Karpas-422 (cell line): ENCODE data around the gene PPT1. TPM values are rescaled to one million over a fixed set of nuclear protein-coding genes. Genes with fewer than 3 reads are reported as not detected.
"Not testable (repeated sequence)": the region's sequence is repeated elsewhere in the genome, so short reads cannot be mapped to it uniquely, and the experiment has no call there.

ENCODE experiments used
- DNase-seq: peaks from one replicate; pipeline ENCODE4 v3.0.0-alpha.2; 2015
- H2AFZ ChIP-seq: fragments of 200-600 bp; sonication (generic); 2 replicates; pipeline ENCODE4 v1.6.1; 2014; ENCODE audit warnings: antibody characterized with exemption, low read length, mixed read lengths
- H3K27ac ChIP-seq: fragments of 200-600 bp; sonication (generic); 2 replicates; pipeline ENCODE4 v1.5.1; 2014; ENCODE audit warnings: mild to moderate bottlenecking, low read length, moderate library complexity
- H3K27me3 ChIP-seq: fragments of 200-600 bp; sonication (generic); 2 replicates; pipeline ENCODE4 v1.6.1; 2014; ENCODE audit warnings: low read length, mixed read lengths
- H3K36me3 ChIP-seq: fragments of 200-600 bp; sonication (generic); 2 replicates; pipeline ENCODE4 v1.6.1; 2014; ENCODE audit warnings: low read length, mixed read lengths; ENCODE audit not compliant: insufficient read depth
- H3K4me1 ChIP-seq: fragments of 200-600 bp; sonication (generic); 2 replicates; pipeline ENCODE4 v1.6.1; 2014; ENCODE audit warnings: mild to moderate bottlenecking, low read length, mixed read lengths
- H3K4me2 ChIP-seq: fragments of 200-600 bp; sonication (generic); 2 replicates; pipeline ENCODE4 v1.6.1; 2014; ENCODE audit warnings: low read length, low read depth, mild to moderate bottlenecking; ENCODE audit not compliant: poor library complexity, severe bottlenecking
- H3K4me3 ChIP-seq: fragments of 200-600 bp; sonication (generic); 2 replicates; pipeline ENCODE4 v1.5.1; 2014; ENCODE audit warnings: mild to moderate bottlenecking, antibody characterized with exemption, low read length, mixed read lengths
- H3K79me2 ChIP-seq: fragments of 200-600 bp; sonication (generic); 2 replicates; pipeline ENCODE4 v1.6.1; 2014; ENCODE audit warnings: mild to moderate bottlenecking, low read length, mixed read lengths
- H3K9ac ChIP-seq: fragments of 200-600 bp; sonication (generic); 2 replicates; pipeline ENCODE4 v1.6.0; 2014; ENCODE audit warnings: low read length
- H3K9me2 ChIP-seq: fragments of 200-600 bp; sonication (generic), shearing (Covaris generic); replicated peaks from 2 replicates; pipeline ENCODE4 v1.6.0; 2014; ENCODE audit warnings: mild to moderate bottlenecking, low read length, moderate library complexity; ENCODE audit not compliant: insufficient read depth
- H3K9me3 ChIP-seq: fragments of 300-700, 200-600 bp; sonication (generic); 2 replicates; pipeline ENCODE4 v1.6.1; 2014; ENCODE audit warnings: low read length, mixed read lengths
- H4K20me1 ChIP-seq: fragments of 200-600 bp; sonication (generic); 2 replicates; pipeline ENCODE4 v1.6.1; 2014; ENCODE audit warnings: mild to moderate bottlenecking, antibody characterized with exemption, low read length, low read depth; ENCODE audit not compliant: insufficient read depth
- total RNA-seq: library from RNA; depleted of rRNA; stranded (reverse); fragments of >200 nt; shearing (Covaris generic); gene quantifications from 2 replicates; pipeline ENCODE4 v1.2.3, GENCODE V29; 2014; ENCODE audit warnings: low replicate concordance

PPT1 gene
- total RNA-seq, 1 experiment from 2014 or later, result 77.4 TPM

- Histone ChIP-seq H4K20me1 (no peaks in the 10 kb centered on the region), H3K4me3 (no peak overlapping the region), H3K27ac (no peak overlapping the region), H3K9me2 (no peaks in the 10 kb centered on the region), H3K4me2 (no peak overlapping the region), H3K79me2 (no peaks in the 10 kb centered on the region), H3K27me3 (peaks cover 4% of the 10 kb centered on the region; the same call in 1 of the 2 replicates), H3K4me1 (peaks cover 7% of the 10 kb centered on the region), H3K36me3 (no peaks in the 10 kb centered on the region), H3K9ac (no peak overlapping the region), H3K9me3 (peaks cover 4% of the 10 kb centered on the region; the same call in 1 of the 2 replicates), H2AFZ (peak overlapping the region; percentile 43; the same call in 1 of the 2 replicates)
- DNase-seq, result no peak
Measured at GRCh38 chr1:40102038-40102437, 5.0 kb upstream of the PPT1 start.

DNA sequence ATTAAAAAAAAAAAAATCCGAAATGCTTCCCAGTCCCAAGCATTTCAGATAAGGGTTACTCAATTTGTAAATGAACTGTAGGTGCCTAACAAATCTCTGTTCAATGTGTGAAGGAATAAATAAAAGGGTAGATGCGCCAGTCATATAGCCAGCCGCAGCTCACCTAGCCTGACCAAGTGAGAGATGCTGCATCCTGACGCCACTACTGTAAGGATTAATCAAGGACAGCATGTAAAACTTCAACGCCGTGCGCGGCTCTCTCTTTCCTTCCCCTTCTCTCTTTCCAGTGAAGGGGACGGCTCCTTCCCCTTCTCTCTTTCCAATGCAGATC is 441 bp downstream of the PPT1 start:
- Histone ChIP-seq H3K27ac (peak overlapping the region; percentile 31), H3K9me2 (no peaks in the 10 kb centered on the region), H3K4me2 (peak overlapping the region; percentile 94), H4K20me1 (no peaks in the 10 kb centered on the region), H3K79me2 (peaks cover 39% of the 10 kb centered on the region), H3K9ac (peak overlapping the region; percentile 89), H3K36me3 (peaks cover 11% of the 10 kb centered on the region; the same call in 1 of the 2 replicates), H2AFZ (peak overlapping the region; percentile 96), H3K4me1 (peaks cover 27% of the 10 kb centered on the region), H3K9me3 (no peaks in the 10 kb centered on the region), H3K4me3 (peak overlapping the region; percentile 94), H3K27me3 (no peaks in the 10 kb centered on the region)
- no peak for DNase-seq

GRCh38 chr1:40095806-40096205 is 1.2 kb downstream of the PPT1 start:
- Histone ChIP-seq H3K27me3 (no peaks in the 10 kb centered on the region), H3K36me3 (peaks cover 17% of the 10 kb centered on the region), H3K4me2 (peak overlapping the region; percentile 94), H3K9me3 (no peaks in the 10 kb centered on the region), H3K4me1 (peaks cover 27% of the 10 kb centered on the region), H3K4me3 (peak overlapping the region; percentile 94), H2AFZ (no peak overlapping the region), H3K27ac (no peak overlapping the region), H3K9ac (peak overlapping the region; percentile 89), H3K9me2 (no peaks in the 10 kb centered on the region), H3K79me2 (peaks cover 39% of the 10 kb centered on the region), H4K20me1 (no peaks in the 10 kb centered on the region)
- no peak for DNase-seq

DNA sequence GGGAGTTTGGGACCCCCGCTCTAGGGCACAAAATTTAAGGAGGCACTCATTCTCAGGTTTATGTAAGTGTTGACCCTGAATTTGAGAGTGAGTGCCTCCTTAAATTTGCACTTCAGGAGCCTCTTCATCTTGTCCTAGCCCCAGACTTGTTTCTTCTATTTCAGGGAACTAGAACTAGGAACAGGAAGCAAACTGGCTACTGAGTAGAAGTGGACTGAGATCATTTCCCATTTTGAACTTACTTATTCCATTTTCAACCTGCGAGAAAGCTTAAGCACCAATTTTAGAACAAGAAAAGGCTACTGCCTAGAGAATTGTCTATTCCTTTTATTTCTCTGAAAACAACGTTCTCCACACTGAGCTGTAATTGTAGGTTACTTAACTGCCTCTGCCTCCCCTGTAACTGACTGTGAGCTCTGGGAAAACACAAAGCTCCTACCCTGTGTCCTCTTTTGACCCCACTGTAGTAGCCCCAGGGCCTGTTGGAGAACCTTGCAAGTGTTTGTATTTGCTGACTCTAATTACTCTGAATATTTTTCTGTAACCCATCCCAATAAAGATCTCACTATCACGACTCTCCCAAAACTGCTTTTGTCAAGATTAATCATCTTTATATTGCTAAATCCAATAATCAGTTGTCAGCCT is 2.5 kb downstream of the PPT1 start:
- no peaks in the 10 kb centered on the region for H3K9me3 ChIP-seq
- H3K36me3 ChIP-seq, result peaks cover 29% of the 10 kb centered on the region
- DNase-seq, result no peak
- no peak overlapping the region for H3K9ac ChIP-seq
- no peak overlapping the region for H2AFZ ChIP-seq
- H3K9me2 ChIP-seq, result no peaks in the 10 kb centered on the region
- no peak overlapping the region for H3K4me2 ChIP-seq
- H3K27me3 ChIP-seq, result no peaks in the 10 kb centered on the region
- peaks cover 39% of the 10 kb centered on the region for H3K79me2 ChIP-seq
- H4K20me1 ChIP-seq, result no peaks in the 10 kb centered on the region
- peaks cover 27% of the 10 kb centered on the region for H3K4me1 ChIP-seq
- H3K4me3 ChIP-seq, result no peak overlapping the region
- H3K27ac ChIP-seq, result no peak overlapping the region

- no peaks in the 10 kb centered on the region for H3K9me2 ChIP-seq
- no peak overlapping the region for H3K27ac ChIP-seq
- H4K20me1 ChIP-seq, result no peaks in the 10 kb centered on the region
- H3K36me3 ChIP-seq, result peaks cover 41% of the 10 kb centered on the region
- H3K9ac ChIP-seq, result no peak overlapping the region
- H3K27me3 ChIP-seq, result no peaks in the 10 kb centered on the region
- H3K4me3 ChIP-seq, result no peak overlapping the region
- no peaks in the 10 kb centered on the region for H3K9me3 ChIP-seq
- no peak for DNase-seq
- H3K79me2 ChIP-seq, result peaks cover 39% of the 10 kb centered on the region
- no peak overlapping the region for H3K4me2 ChIP-seq
- peaks cover 27% of the 10 kb centered on the region for H3K4me1 ChIP-seq
- H2AFZ ChIP-seq, result no peak overlapping the region
Measured at GRCh38 chr1:40092706-40093639, 4.1 kb downstream of the PPT1 start.

- no peak for DNase-seq
- no peaks in the 10 kb centered on the region for H4K20me1 ChIP-seq
- peaks cover 41% of the 10 kb centered on the region for H3K36me3 ChIP-seq
- peaks cover 21% of the 10 kb centered on the region for H3K4me1 ChIP-seq
- no peak overlapping the region for H2AFZ ChIP-seq
- H3K27ac ChIP-seq, result no peak overlapping the region
- no peak overlapping the region for H3K4me3 ChIP-seq
- H3K27me3 ChIP-seq, result no peaks in the 10 kb centered on the region
- peaks cover 39% of the 10 kb centered on the region for H3K79me2 ChIP-seq
- no peak overlapping the region for H3K4me2 ChIP-seq
- no peak overlapping the region for H3K9ac ChIP-seq
- H3K9me3 ChIP-seq, result no peaks in the 10 kb centered on the region
- H3K9me2 ChIP-seq, result no peaks in the 10 kb centered on the region
Measured at GRCh38 chr1:40092241-40092640, 4.8 kb downstream of the PPT1 start.

GRCh38 chr1:40090652-40091355 is 6.2 kb downstream of the PPT1 start:
- H3K36me3 ChIP-seq, result peaks cover 41% of the 10 kb centered on the region
- H3K9me2 ChIP-seq, result no peaks in the 10 kb centered on the region
- no peak overlapping the region for H3K4me2 ChIP-seq
- H3K9me3 ChIP-seq, result no peaks in the 10 kb centered on the region
- H3K27ac ChIP-seq, result no peak overlapping the region
- no peaks in the 10 kb centered on the region for H3K27me3 ChIP-seq
- H3K4me3 ChIP-seq, result no peak overlapping the region
- H4K20me1 ChIP-seq, result no peaks in the 10 kb centered on the region
- peaks cover 8% of the 10 kb centered on the region for H3K4me1 ChIP-seq
- H3K79me2 ChIP-seq, result peaks cover 27% of the 10 kb centered on the region
- no peak overlapping the region for H2AFZ ChIP-seq
- no peak overlapping the region for H3K9ac ChIP-seq
- no peak for DNase-seq

DNA sequence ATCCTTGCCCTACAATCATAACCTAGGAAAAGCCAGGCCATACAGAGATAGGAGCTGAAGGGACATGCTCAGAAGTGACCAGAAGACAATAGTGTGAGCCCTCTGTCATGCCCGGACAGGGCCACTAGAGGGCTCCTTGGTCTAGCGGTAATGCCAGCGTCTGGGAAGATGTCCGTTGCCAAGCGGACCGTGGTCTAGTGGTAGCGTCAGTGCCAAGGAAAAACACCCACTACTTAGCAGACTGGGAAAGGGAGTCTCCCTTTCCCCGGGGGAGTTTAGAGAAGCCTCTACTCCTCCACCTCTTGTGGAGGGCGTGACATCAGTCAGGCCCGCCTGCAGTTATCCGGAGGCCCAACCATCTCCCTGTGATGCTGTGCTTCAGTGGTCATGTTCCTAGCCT is 12.3 kb downstream of the PPT1 start:
- not testable (repeated sequence) for H3K4me1 ChIP-seq, H3K27ac ChIP-seq, H3K27me3 ChIP-seq, H3K9ac ChIP-seq, H3K4me2 ChIP-seq, H3K9me3 ChIP-seq, H3K4me3 ChIP-seq, H4K20me1 ChIP-seq, H3K9me2 ChIP-seq, H2AFZ ChIP-seq, H3K79me2 ChIP-seq
- peaks cover 22% of the 10 kb centered on the region; the same call in 1 of the 2 replicates for H3K36me3 ChIP-seq
- peak; percentile 57 for DNase-seq
